Body of pancreas (tissue), 4 donors: ENCODE measurements around the gene EML4.

Experiments
- CTCF ChIP-seq, 7 experiments: fragments of 450-650 bp in 4 of 7; fragments of 200-600 bp in 3 of 7; sonication (generic) in 3 of 7; IDR thresholded peaks; one replicate each; pipeline ENCODE4 v1.5.1; 2016 to 2019; ENCODE audit warnings: antibody characterized with exemption in 7 of 7
- POLR2A ChIP-seq, 3 donors: fragments of 450-650 bp; IDR thresholded peaks; one replicate each; pipeline ENCODE4 v1.6.1; 2016; ENCODE audit warnings: antibody characterized with exemption in 3 of 3, mild to moderate bottlenecking in 2 of 3

GRCh38 chr2:42303252-42303651 lies 134.1 kb downstream of the EML4 start:
- TF ChIP-seq CTCF (IDR thresholded peaks at IDR 0.05) = no peak
- no peak for TF ChIP-seq POLR2A (IDR thresholded peaks at IDR 0.05)
